Measurements from ENCODE around the gene SAFB2. TPM values are rescaled to one million over a fixed set of nuclear protein-coding genes. Genes with fewer than 3 reads are reported as not detected.

SAFB2 gene
- total and polyA plus RNA-seq, 8 donors, result 38.5 to 237 (median 83.7) TPM

GRCh38 chr19:5605362-5605761 is 17.2 kb downstream of the SAFB2 start:
- WGBS, 5 donors, result 81 to 92% (median 89%) methylated on average over 3 of the region's 3 CpGs
- TF ChIP-seq CTCF (IDR thresholded peaks at IDR 0.05) (no peak), POLR2AphosphoS5 (IDR thresholded peaks at IDR 0.05) (no peak), POLR2A (IDR thresholded peaks at IDR 0.05) (no peak), EP300 (IDR thresholded peaks at IDR 0.05) (no peak)
- Histone ChIP-seq H3K27me3 (no peaks in the 10 kb centered on the region), H3K9me3 (no peaks in the 10 kb centered on the region), H3K4me3 (no peak overlapping the region), H3K4me1 (no peaks in the 10 kb centered on the region), H3K27ac (no peak overlapping the region), H3K36me3 (peaks cover 89 to 100% (median 100%) of the 10 kb centered on the region in 4 donors)
- intact Hi-C loops (cut with DNase I; ENCODE audit: low total_unique reads), result no loop called here
- no peak for DNase-seq

- TF ChIP-seq EP300 (IDR thresholded peaks at IDR 0.05), result no peak
- no peak for TF ChIP-seq CTCF (IDR thresholded peaks at IDR 0.05)
- no peak for TF ChIP-seq POLR2AphosphoS5 (IDR thresholded peaks at IDR 0.05)
- no peak for TF ChIP-seq POLR2A (IDR thresholded peaks at IDR 0.05)
- H3K27me3 ChIP-seq, result no peaks in the 10 kb centered on the region
- H3K36me3 ChIP-seq, result peaks cover 90 to 100% (median 100%) of the 10 kb centered on the region in 4 donors
- DNase-seq, result no peak
- no peak overlapping the region for H3K27ac ChIP-seq
- no peaks in the 10 kb centered on the region for H3K9me3 ChIP-seq
- 75 to 90% (median 87%) methylated on average over 5 of the region's 5 CpGs for WGBS, 5 donors
- H3K4me3 ChIP-seq, result no peak overlapping the region
- H3K4me1 ChIP-seq, result no peaks in the 10 kb centered on the region
- intact Hi-C loops (cut with DNase I; ENCODE audit: low total_unique reads), result no loop called here
Measured at GRCh38 chr19:5603626-5604025, 18.9 kb downstream of the SAFB2 start.

- Histone ChIP-seq H3K4me1 (no peaks in the 10 kb centered on the region), H3K9me3 (no peaks in the 10 kb centered on the region), H3K4me3 (no peak overlapping the region), H3K27me3 (no peaks in the 10 kb centered on the region), H3K27ac (no peak overlapping the region), H3K36me3 (peaks cover 94 to 100% (median 100%) of the 10 kb centered on the region in 4 donors)
- TF ChIP-seq POLR2AphosphoS5 (IDR thresholded peaks at IDR 0.05), result no peak
- no peak for TF ChIP-seq CTCF (IDR thresholded peaks at IDR 0.05)
- TF ChIP-seq POLR2A (IDR thresholded peaks at IDR 0.05), result no peak
- TF ChIP-seq EP300 (IDR thresholded peaks at IDR 0.05), result no peak
- DNase-seq, result no peak
- intact Hi-C loops (cut with DNase I; ENCODE audit: low total_unique reads), result no loop called here
- 86 to 93% (median 90%) methylated on average over 8 of the region's 8 CpGs for WGBS, 5 donors
Measured at GRCh38 chr19:5600797-5601196, 21.8 kb downstream of the SAFB2 start.

GRCh38 chr19:5595745-5596144 is 26.8 kb downstream of the SAFB2 start:
- 90 to 98% (median 95%) methylated on average over 9 of the region's 9 CpGs for WGBS, 5 donors
- intact Hi-C loops (cut with DNase I; ENCODE audit: low total_unique reads), result no loop called here
- Histone ChIP-seq H3K4me3 (no peak overlapping the region), H3K27ac (no peak overlapping the region), H3K9me3 (no peaks in the 10 kb centered on the region), H3K36me3 (peaks cover 98 to 100% (median 100%) of the 10 kb centered on the region in 4 donors), H3K4me1 (no peaks in the 10 kb centered on the region), H3K27me3 (no peaks in the 10 kb centered on the region)
- no peak for DNase-seq
- TF ChIP-seq POLR2AphosphoS5 (IDR thresholded peaks at IDR 0.05) (no peak), EP300 (IDR thresholded peaks at IDR 0.05) (no peak), POLR2A (IDR thresholded peaks at IDR 0.05) (no peak), CTCF (IDR thresholded peaks at IDR 0.05) (no peak)

All from stomach (tissue), 9 donors.